Uterus (tissue), 4 donors: ENCODE data around the gene MPZ. TPM values are rescaled to one million over a fixed set of nuclear protein-coding genes. Genes with fewer than 3 reads are reported as not detected.
"Not testable (repeated sequence)": the region's sequence is repeated elsewhere in the genome, so short reads cannot be mapped to it uniquely, and the experiment has no call there.

ENCODE experiments used
- DNase-seq, 2 donors: peaks; one replicate each; pipeline ENCODE4 v3.0.0-alpha.2; 2019 to 2020
- H3K27ac ChIP-seq, 2 donors: fragments of 200-600 bp; sonication (generic); 1 replicate in 1 of 2; 2 replicates in 1 of 2; pipeline ENCODE4 v1.5.1; 2016 to 2018
- H3K27me3 ChIP-seq, 2 donors: fragments of 200-600 bp; sonication (generic); one replicate each; pipeline ENCODE4 v1.5.1; 2018 to 2019; ENCODE audit warnings: control low read depth in 1 of 2
- H3K36me3 ChIP-seq, 2 donors: fragments of 200-600 bp; sonication (generic); one replicate each; pipeline ENCODE4 v1.5.1; 2019; ENCODE audit warnings: control low read depth in 1 of 2
- H3K4me1 ChIP-seq, 2 donors: fragments of 200-600 bp; sonication (generic); one replicate each; pipeline ENCODE4 v1.5.1; 2018 to 2019; ENCODE audit warnings: control low read depth in 1 of 2
- H3K4me3 ChIP-seq, 2 donors: fragments of 200-600 bp; sonication (generic); 1 replicate in 1 of 2; 2 replicates in 1 of 2; pipeline ENCODE4 v1.5.1; 2018 to 2019; ENCODE audit warnings: mild to moderate bottlenecking in 1 of 2
- H3K9me3 ChIP-seq, 2 donors: fragments of 200-600 bp; sonication (generic); one replicate each; pipeline ENCODE4 v1.5.1; 2019; ENCODE audit warnings: control low read depth in 1 of 2
- CTCF ChIP-seq, 4 experiments: fragments of 200-600 bp in 2 of 4; fragments of 450-650 bp in 2 of 4; sonication (generic) in 2 of 4; IDR thresholded peaks; one replicate each; pipeline ENCODE4 v1.5.1; 2016 to 2019; ENCODE audit warnings: antibody characterized with exemption in 4 of 4, mild to moderate bottlenecking in 2 of 4, moderate library complexity in 1 of 4
- POLR2A ChIP-seq, 2 donors: fragments of 450-650 bp; IDR thresholded peaks; one replicate each; pipeline ENCODE4 v1.6.1; 2016; ENCODE audit warnings: antibody characterized with exemption in 2 of 2, mild to moderate bottlenecking in 1 of 2, moderate library complexity in 1 of 2
- intact Hi-C: fragments of 100-400 bp; cut with DNase I; formaldehyde crosslinking; loops from one replicate; pipeline ENCODE4 v1.15.1; 2023; ENCODE audit warnings: low total_unique reads
- total RNA-seq, 4 donors: library from RNA; depleted of rRNA in 3 of 4; stranded (reverse); fragments of >200 nt in 3 of 4; gene quantifications; one replicate each; pipeline versions ENCODE4 v1.1.0 to v1.2.4, GENCODE V29; 2014 to 2023
- donor health status: DM: yes; HTN: yes; CAD: no.

Gene MPZ
- total RNA-seq, 4 donors from 2014 or later = 2.2 to 10.7 TPM; not detected in 2

DNA sequence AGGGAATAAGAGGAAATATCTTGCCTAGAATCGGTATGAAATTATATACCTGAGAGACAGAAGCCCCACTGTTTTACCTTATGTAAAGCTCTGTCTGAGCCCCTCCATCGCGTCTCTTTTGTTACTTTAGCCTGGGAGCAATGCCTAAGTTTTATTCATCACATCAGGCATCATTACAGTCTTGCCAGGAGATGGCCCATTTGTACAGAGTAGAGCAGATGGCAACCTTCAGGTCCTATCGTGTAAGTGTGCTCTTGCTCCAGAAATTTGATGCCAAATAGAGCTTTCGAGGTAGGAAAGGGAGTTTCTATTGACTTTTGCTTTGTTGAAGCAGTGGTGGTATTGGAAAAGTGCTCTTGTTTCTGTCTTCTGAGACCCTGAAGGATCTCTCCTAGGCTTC is 33.1 kb upstream of the MPZ start:
- Histone ChIP-seq H3K27ac (no peak overlapping the region), H3K9me3 (no peaks in the 10 kb centered on the region), H3K4me1 (no peaks in the 10 kb centered on the region), H3K36me3 (no peaks in the 10 kb centered on the region), H3K27me3 (no peaks in the 10 kb centered on the region), H3K4me3 (no peak overlapping the region)
- intact Hi-C loops = no loop called here
- no peak for TF ChIP-seq POLR2A (IDR thresholded peaks at IDR 0.05)
- TF ChIP-seq CTCF (IDR thresholded peaks at IDR 0.05) = no peak
- DNase-seq = no peak

DNA sequence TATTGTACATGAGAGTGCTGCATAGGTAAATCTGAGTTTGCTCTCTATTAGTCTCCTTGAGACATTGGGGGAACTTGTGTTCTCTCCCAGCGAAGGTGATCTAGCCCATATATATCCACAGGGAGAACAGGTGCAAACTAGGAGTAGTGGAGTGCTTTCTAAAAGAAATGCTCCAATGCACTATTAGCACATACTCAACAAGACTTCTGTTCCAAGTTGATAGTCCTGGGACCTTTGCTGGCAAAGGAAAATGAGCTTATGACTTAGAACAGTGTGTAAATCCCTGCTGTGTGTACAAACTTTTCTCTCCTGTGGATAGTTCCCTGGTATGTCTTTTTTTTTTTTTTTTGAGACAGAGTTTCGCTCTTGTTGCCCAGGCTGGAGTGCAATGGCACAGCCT is 32.4 kb upstream of the MPZ start:
- no peaks in the 10 kb centered on the region for H3K36me3 ChIP-seq
- H3K4me3 ChIP-seq = no peak overlapping the region
- H3K4me1 ChIP-seq = no peaks in the 10 kb centered on the region
- no peaks in the 10 kb centered on the region for H3K9me3 ChIP-seq
- H3K27ac ChIP-seq = no peak overlapping the region
- TF ChIP-seq POLR2A (IDR thresholded peaks at IDR 0.05) (no peak), CTCF (IDR thresholded peaks at IDR 0.05) (no peak)
- no peaks in the 10 kb centered on the region for H3K27me3 ChIP-seq
- no peak for DNase-seq
- intact Hi-C loops = no loop called here

DNA sequence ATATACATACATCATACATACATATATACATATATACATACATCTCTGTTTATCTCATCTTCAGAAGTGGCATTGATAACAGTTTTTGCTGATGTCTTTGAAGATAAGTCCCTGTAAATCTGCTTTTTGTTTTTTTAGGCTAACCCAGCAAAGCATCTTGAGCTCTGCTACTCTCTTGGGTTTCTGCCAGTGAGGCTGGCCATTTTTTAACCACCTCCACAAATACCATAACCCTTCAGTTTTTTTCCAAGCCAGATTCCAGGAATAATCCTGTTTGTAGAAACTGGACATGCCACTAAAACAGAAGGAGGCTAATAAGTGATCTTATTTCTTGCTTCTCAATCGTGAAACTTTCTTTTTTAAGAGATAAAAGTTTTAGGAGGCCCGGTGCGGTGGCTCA is 26.0 kb upstream of the MPZ start:
- no peaks in the 10 kb centered on the region for H3K9me3 ChIP-seq
- H3K4me1 ChIP-seq = no peaks in the 10 kb centered on the region
- H3K27me3 ChIP-seq = no peaks in the 10 kb centered on the region
- no peaks in the 10 kb centered on the region for H3K36me3 ChIP-seq
- intact Hi-C loops = no loop called here
- no peak overlapping the region for H3K4me3 ChIP-seq
- no peak for TF ChIP-seq POLR2A (IDR thresholded peaks at IDR 0.05)
- no peak overlapping the region for H3K27ac ChIP-seq
- no peak for DNase-seq

GRCh38 chr1:161333166-161333565 is 23.4 kb upstream of the MPZ start:
- no peak overlapping the region for H3K27ac ChIP-seq
- intact Hi-C loops = no loop called here
- H3K4me1 ChIP-seq = no peaks in the 10 kb centered on the region
- no peaks in the 10 kb centered on the region for H3K36me3 ChIP-seq
- H3K9me3 ChIP-seq = no peaks in the 10 kb centered on the region
- H3K27me3 ChIP-seq = no peaks in the 10 kb centered on the region
- H3K4me3 ChIP-seq = no peak overlapping the region
- no peak for DNase-seq
- no peak for TF ChIP-seq CTCF (IDR thresholded peaks at IDR 0.05)
- no peak for TF ChIP-seq POLR2A (IDR thresholded peaks at IDR 0.05)

- intact Hi-C loops = no loop called here
- H3K9me3 ChIP-seq = no peaks in the 10 kb centered on the region
- H3K27me3 ChIP-seq = no peaks in the 10 kb centered on the region
- no peak overlapping the region for H3K27ac ChIP-seq
- DNase-seq = no peak
- no peak overlapping the region for H3K4me3 ChIP-seq
- H3K36me3 ChIP-seq = no peaks in the 10 kb centered on the region
- TF ChIP-seq POLR2A (IDR thresholded peaks at IDR 0.05) (no peak), CTCF (IDR thresholded peaks at IDR 0.05) (no peak)
- no peaks in the 10 kb centered on the region for H3K4me1 ChIP-seq
Observed at GRCh38 chr1:161330346-161330745, 20.6 kb upstream of the MPZ start.

DNA sequence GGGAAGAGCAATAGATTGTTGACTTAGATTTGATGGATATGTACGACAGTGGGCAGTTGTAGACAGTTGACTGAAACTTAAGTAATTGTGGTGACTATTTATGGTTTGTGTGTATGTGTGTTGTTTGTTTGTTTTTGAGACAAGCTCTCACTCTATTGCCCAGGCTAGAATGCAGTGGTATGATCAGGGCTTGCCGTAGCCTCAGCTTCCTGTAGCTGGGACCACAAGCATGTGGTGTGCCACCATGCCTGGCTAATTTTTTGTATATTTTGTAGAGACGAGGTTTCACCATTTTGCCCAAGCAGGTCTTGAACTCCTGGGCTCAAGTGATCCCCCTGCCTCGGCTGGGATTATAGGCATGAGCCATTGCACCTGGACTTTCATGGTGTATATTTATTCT is 14.3 kb upstream of the MPZ start:
- Histone ChIP-seq H3K4me1 (no peaks in the 10 kb centered on the region), H3K27me3 (no peaks in the 10 kb centered on the region), H3K36me3 (no peaks in the 10 kb centered on the region), H3K9me3 (no peaks in the 10 kb centered on the region), H3K4me3 (no peak overlapping the region), H3K27ac (no peak overlapping the region)
- no peak for DNase-seq
- intact Hi-C loops = no loop called here
- TF ChIP-seq CTCF (IDR thresholded peaks at IDR 0.05) = no peak
- no peak for TF ChIP-seq POLR2A (IDR thresholded peaks at IDR 0.05)

DNA sequence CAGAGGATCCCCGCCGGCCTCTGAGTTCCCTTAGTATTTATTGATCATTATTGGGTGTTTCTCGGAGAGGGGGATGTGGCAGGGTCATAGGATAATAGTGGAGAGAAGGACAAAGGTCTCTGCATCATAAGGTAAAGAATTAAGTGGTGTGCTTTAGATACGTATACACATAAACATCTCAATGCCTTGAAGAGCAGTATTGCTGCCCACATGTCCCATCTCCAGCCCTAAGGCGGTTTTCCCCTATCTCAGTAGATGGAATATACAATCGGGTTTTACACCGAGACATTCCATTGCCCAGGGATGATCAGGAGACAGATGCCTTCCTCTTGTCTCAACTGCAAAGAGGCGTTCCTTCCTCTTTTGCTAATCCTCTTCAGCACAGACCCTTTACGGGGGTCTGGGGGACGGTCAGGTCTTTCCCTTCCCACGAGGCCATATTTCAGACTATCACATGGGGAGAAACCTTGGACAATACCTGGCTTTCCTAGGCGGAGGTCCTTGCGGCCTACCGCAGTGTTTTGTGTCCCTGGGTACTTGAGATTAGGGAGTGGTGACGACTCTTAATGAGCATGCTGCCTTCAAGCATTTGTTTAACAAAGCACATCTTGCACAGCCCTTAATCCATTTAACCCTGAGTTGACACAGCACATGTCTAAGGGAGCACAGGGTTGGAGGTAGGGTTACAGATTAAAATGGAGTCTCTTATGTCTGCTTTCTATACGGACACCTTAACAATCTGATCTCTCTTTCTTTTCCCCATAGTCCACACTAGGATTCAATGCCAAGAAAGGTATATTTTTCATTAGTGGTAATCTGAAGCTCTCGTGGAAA is 6.3 kb upstream of the MPZ start:
- H3K4me3 ChIP-seq, H3K36me3 ChIP-seq, H3K4me1 ChIP-seq, intact Hi-C loops, H3K27ac ChIP-seq, H3K27me3 ChIP-seq, H3K9me3 ChIP-seq, DNase-seq: not testable (repeated sequence)
